ENCODE data around the gene UBE2E1.

UBE2E1 gene

DNA sequence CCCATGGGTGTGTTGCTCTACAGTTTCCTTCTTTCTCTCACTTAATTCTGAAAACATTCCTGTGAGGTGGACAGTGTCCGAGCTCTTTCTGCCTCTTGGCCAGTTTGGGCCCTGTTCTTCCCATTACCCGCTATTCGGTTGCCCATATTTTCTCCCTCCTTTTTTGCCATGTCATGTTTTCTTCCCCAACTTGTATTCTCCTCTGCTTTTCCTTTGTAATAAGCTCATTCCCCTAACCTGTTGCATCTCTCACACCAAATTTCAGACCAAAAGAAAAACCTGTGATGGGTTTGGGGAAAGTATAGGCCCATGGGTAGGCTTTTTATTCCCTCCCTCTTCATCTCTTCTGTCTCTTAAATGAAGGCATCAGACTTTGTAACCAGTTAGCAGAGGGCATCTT, 80.6 kb downstream of the UBE2E1 start:
- no peak overlapping the region for H3K4me3 ChIP-seq (ENCODE audit: insufficient read depth, low read depth, low read length, poor library complexity, severe bottlenecking)
- H3K4me1 ChIP-seq (ENCODE audit: control insufficient read depth, insufficient read depth, low read length, poor library complexity, severe bottlenecking): no peaks in the 10 kb centered on the region
- no peak for DNase-seq
- no peak overlapping the region for H3K27ac ChIP-seq (ENCODE audit: insufficient read depth, low read length, poor library complexity, severe bottlenecking)
- H3K36me3 ChIP-seq (ENCODE audit: control insufficient read depth, insufficient read depth, low read length): peaks cover 18% of the 10 kb centered on the region
- no peaks in the 10 kb centered on the region for H3K9me3 ChIP-seq (ENCODE audit: control insufficient read depth, low read length)
- no peaks in the 10 kb centered on the region for H3K27me3 ChIP-seq (replicated peaks; ENCODE audit: control insufficient read depth, insufficient read depth, low read length, poor library complexity, severe bottlenecking)

DNA sequence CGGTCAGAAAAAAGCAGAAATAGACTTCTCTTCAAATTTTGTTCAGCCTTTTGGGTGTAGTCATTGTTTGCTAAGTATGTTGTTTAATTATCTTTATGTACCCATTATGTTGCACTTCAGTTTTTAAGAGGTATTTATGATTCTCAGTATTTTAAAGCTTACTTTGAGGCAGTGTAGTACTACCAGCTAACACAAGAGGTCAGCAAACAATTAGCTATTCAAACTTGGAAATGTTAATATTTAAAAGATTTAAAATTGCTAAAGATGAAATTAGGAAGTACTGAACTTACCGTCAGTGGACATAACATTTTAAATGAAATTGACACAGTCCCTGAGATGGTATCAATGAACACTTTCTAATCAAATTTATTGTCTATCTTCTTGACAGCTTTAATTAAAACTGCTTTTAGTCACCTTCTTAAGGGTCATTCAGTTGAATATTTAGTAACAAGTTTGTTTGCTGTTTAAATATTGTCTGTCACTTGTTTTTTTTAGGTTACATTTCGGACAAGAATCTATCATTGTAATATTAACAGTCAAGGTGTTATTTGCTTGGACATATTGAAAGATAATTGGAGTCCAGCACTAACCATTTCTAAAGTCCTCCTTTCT, 83.0 kb downstream of the UBE2E1 start:
- Histone ChIP-seq H3K27ac (ENCODE audit: insufficient read depth, low read length, poor library complexity, severe bottlenecking) (no peak overlapping the region), H3K27me3 (replicated peaks; ENCODE audit: control insufficient read depth, insufficient read depth, low read length, poor library complexity, severe bottlenecking) (no peaks in the 10 kb centered on the region), H3K9me3 (ENCODE audit: control insufficient read depth, low read length) (no peaks in the 10 kb centered on the region), H3K4me3 (ENCODE audit: insufficient read depth, low read depth, low read length, poor library complexity, severe bottlenecking) (no peak overlapping the region), H3K4me1 (ENCODE audit: control insufficient read depth, insufficient read depth, low read length, poor library complexity, severe bottlenecking) (no peaks in the 10 kb centered on the region), H3K36me3 (ENCODE audit: control insufficient read depth, insufficient read depth, low read length) (peaks cover 19% of the 10 kb centered on the region)
- DNase-seq: no peak

DNA sequence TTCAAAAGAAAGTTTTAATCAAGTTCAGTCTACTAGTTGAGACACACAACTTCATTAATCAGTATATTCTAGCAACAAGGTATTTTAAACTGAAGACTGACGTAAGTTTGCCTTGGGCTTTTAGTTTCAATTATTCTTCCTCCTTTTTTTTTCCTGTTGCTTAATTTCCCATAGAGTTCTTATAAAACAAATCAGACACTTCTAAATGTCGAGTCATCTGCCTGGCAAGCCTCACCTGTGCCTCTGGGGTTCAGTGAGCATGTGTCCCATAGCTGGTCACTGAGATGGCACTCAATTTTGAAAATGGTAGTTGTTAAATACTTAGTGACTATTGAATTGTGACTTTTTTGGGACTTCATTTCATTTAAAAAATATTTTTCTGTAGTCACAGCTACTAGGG, 83.6 kb downstream of the UBE2E1 start:
- Histone ChIP-seq H3K4me3 (ENCODE audit: insufficient read depth, low read depth, low read length, poor library complexity, severe bottlenecking) (no peak overlapping the region), H3K27ac (ENCODE audit: insufficient read depth, low read length, poor library complexity, severe bottlenecking) (no peak overlapping the region), H3K36me3 (ENCODE audit: control insufficient read depth, insufficient read depth, low read length) (peaks cover 19% of the 10 kb centered on the region), H3K27me3 (replicated peaks; ENCODE audit: control insufficient read depth, insufficient read depth, low read length, poor library complexity, severe bottlenecking) (no peaks in the 10 kb centered on the region), H3K9me3 (ENCODE audit: control insufficient read depth, low read length) (no peaks in the 10 kb centered on the region), H3K4me1 (ENCODE audit: control insufficient read depth, insufficient read depth, low read length, poor library complexity, severe bottlenecking) (no peaks in the 10 kb centered on the region)
- no peak for DNase-seq

DNA sequence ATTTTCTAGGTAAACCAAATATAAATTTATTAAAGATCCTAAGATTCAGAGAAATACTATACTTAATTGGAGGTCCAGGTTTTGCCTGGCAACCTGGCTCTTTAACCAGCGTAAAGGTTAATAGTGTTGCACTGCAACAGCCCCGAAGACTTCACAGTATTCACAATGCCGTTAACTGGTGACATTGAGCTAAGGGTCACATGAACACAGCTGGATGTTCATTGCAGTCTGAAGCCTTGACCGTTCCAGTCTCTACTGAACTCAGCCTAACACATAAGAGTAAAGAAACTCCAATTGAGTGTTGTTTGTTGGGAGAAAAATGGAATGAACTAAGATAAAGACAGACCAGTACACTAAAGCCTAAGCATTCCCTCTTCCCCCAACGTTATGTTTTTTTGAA, 84.2 kb downstream of the UBE2E1 start:
- Histone ChIP-seq H3K4me1 (ENCODE audit: control insufficient read depth, insufficient read depth, low read length, poor library complexity, severe bottlenecking) (no peaks in the 10 kb centered on the region), H3K36me3 (ENCODE audit: control insufficient read depth, insufficient read depth, low read length) (peaks cover 19% of the 10 kb centered on the region), H3K9me3 (ENCODE audit: control insufficient read depth, low read length) (no peaks in the 10 kb centered on the region), H3K27ac (ENCODE audit: insufficient read depth, low read length, poor library complexity, severe bottlenecking) (no peak overlapping the region), H3K4me3 (ENCODE audit: insufficient read depth, low read depth, low read length, poor library complexity, severe bottlenecking) (no peak overlapping the region), H3K27me3 (replicated peaks; ENCODE audit: control insufficient read depth, insufficient read depth, low read length, poor library complexity, severe bottlenecking) (no peaks in the 10 kb centered on the region)
- no peak for DNase-seq

DNA sequence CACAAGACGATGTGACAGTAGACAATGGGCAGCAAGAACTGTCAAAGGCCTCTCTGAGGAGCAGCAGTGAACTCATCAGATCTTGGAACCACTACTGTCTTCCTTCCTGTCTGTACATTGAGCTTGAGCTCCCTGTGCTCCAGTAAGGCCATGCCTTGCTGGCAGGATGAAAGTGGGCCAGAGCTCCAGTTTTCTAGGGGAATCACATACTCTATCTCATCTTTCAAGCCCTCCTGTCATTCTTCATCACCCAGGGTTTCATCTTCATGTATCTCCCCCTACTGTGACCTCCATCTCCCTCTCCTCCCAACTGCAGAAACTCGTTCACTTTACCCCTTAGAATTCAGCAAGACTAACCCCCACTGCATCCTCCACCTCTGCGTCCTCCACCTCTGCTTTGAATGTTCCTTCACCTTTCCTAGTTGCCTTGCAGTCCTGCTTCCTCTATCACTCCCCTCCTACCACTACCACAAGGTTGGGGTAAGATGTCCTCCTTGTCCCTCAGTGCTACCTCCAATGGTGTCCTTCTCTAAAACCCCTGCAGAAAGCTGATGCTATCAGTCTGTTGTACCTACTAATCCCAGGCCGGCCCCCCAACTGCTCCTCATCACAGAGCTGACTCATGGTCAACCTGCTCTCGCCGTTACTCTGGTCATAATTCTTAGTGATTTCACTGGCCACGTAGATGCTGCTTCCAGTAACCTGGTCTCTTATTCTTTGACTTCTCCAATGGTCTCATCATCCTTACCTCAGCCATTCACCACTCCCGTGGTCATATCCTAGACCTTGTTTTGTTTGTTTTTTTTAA, 88.7 kb downstream of the UBE2E1 start:
- peaks cover 14% of the 10 kb centered on the region for H3K36me3 ChIP-seq (ENCODE audit: control insufficient read depth, insufficient read depth, low read length)
- no peak overlapping the region for H3K4me3 ChIP-seq (ENCODE audit: insufficient read depth, low read depth, low read length, poor library complexity, severe bottlenecking)

DNA sequence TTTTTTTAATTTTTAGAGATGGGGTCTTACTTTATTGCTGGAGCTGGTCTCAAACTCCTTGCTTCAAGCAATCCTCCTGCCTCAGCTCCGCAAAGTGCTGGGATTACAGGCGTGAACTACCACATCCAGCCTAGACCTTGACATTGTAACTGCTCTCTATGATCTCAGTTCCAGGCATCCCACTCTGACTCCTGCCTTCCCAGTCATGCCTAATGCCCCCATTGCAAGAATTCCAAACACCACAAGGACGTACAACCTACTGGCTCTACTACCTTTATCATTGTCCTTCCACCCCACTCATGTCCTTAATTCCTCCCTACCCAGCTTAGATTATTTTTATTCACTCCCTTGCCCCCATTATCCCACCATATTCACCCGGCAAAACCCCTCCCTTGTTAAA, 89.4 kb downstream of the UBE2E1 start:
- no peak for DNase-seq
- Histone ChIP-seq H3K9me3 (ENCODE audit: control insufficient read depth, low read length) (no peaks in the 10 kb centered on the region), H3K27ac (ENCODE audit: insufficient read depth, low read length, poor library complexity, severe bottlenecking) (no peak overlapping the region), H3K4me1 (ENCODE audit: control insufficient read depth, insufficient read depth, low read length, poor library complexity, severe bottlenecking) (no peaks in the 10 kb centered on the region), H3K27me3 (replicated peaks; ENCODE audit: control insufficient read depth, insufficient read depth, low read length, poor library complexity, severe bottlenecking) (no peaks in the 10 kb centered on the region), H3K4me3 (ENCODE audit: insufficient read depth, low read depth, low read length, poor library complexity, severe bottlenecking) (no peak overlapping the region), H3K36me3 (ENCODE audit: control insufficient read depth, insufficient read depth, low read length) (peaks cover 14% of the 10 kb centered on the region)

More for the DNA sequence above, 88.7 kb downstream of the UBE2E1 start:
- H3K27ac ChIP-seq (ENCODE audit: insufficient read depth, low read length, poor library complexity, severe bottlenecking): no peak overlapping the region
- no peaks in the 10 kb centered on the region for H3K27me3 ChIP-seq (replicated peaks; ENCODE audit: control insufficient read depth, insufficient read depth, low read length, poor library complexity, severe bottlenecking)
- no peaks in the 10 kb centered on the region for H3K9me3 ChIP-seq (ENCODE audit: control insufficient read depth, low read length)
- H3K4me1 ChIP-seq (ENCODE audit: control insufficient read depth, insufficient read depth, low read length, poor library complexity, severe bottlenecking): no peaks in the 10 kb centered on the region
- no peak for DNase-seq

DNA sequence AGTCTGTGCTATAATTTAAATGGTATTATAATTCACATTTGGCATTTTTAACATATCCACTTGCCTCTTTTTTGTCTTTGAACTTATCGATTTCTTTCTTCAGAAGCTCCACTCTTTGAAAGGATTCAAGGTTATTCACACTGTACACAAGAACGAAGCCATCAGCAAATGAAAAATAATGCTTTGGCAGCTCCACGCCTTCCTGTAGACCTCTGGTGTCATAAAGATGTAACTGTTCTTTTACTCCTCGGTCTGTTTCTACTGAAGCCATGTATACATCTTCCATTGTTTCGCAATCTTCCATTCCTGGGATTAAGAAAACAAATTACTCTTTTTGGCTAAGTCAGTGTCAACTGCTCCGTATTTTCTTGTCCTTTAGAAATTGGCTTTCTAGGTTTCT, 95.0 kb downstream of the UBE2E1 start:
- Histone ChIP-seq H3K4me3 (ENCODE audit: insufficient read depth, low read depth, low read length, poor library complexity, severe bottlenecking) (no peak overlapping the region), H3K4me1 (ENCODE audit: control insufficient read depth, insufficient read depth, low read length, poor library complexity, severe bottlenecking) (no peaks in the 10 kb centered on the region), H3K9me3 (ENCODE audit: control insufficient read depth, low read length) (no peaks in the 10 kb centered on the region), H3K27ac (ENCODE audit: insufficient read depth, low read length, poor library complexity, severe bottlenecking) (no peak overlapping the region), H3K27me3 (replicated peaks; ENCODE audit: control insufficient read depth, insufficient read depth, low read length, poor library complexity, severe bottlenecking) (no peaks in the 10 kb centered on the region), H3K36me3 (ENCODE audit: control insufficient read depth, insufficient read depth, low read length) (peaks cover 3% of the 10 kb centered on the region)
- no peak for DNase-seq

DNA sequence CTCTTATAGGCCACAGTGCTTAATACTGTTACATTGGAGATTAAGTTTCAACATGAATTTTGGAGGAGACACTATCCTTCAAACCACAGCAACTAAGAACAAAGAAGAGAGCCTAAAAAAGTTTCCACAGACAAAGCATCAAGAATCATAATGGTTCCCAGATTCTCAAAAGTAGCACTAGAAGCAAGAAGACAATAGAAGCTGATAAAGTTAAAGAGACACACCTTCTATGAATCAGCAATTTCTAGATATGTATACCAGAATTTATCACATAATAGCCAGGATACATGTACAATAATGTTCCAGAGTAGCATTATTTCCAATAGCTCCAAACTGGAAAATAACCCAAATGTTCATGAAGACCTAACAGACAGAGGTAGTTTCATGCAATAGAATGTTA, 98.8 kb downstream of the UBE2E1 start:
- Histone ChIP-seq H3K4me1 (ENCODE audit: control insufficient read depth, insufficient read depth, low read length, poor library complexity, severe bottlenecking) (no peaks in the 10 kb centered on the region), H3K4me3 (ENCODE audit: insufficient read depth, low read depth, low read length, poor library complexity, severe bottlenecking) (no peak overlapping the region), H3K36me3 (ENCODE audit: control insufficient read depth, insufficient read depth, low read length) (no peaks in the 10 kb centered on the region), H3K27me3 (replicated peaks; ENCODE audit: control insufficient read depth, insufficient read depth, low read length, poor library complexity, severe bottlenecking) (no peaks in the 10 kb centered on the region), H3K9me3 (ENCODE audit: control insufficient read depth, low read length) (no peaks in the 10 kb centered on the region), H3K27ac (ENCODE audit: insufficient read depth, low read length, poor library complexity, severe bottlenecking) (no peak overlapping the region)
- DNase-seq: no peak

DNA sequence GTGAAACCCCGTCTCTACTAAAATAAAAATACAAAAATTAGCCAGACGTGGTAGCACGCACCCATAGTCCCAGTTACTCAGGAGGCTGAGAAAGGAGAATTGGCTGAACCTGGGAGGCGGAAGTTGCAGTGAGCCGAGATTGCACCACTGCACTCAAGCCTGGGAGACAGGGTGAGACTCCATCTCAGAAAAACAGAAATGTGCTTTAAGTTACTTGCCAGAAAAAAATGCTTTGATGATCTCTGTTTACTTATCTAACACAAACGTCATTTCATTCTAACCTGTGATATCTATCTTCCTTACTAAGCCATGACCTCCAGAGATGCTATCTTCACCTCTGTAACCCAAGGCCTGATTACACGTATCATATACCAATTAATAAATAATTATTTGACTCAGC, 103.6 kb downstream of the UBE2E1 start:
- Histone ChIP-seq H3K36me3 (ENCODE audit: control insufficient read depth, insufficient read depth, low read length) (no peaks in the 10 kb centered on the region), H3K27ac (ENCODE audit: insufficient read depth, low read length, poor library complexity, severe bottlenecking) (no peak overlapping the region), H3K4me1 (ENCODE audit: control insufficient read depth, insufficient read depth, low read length, poor library complexity, severe bottlenecking) (no peaks in the 10 kb centered on the region), H3K27me3 (replicated peaks; ENCODE audit: control insufficient read depth, insufficient read depth, low read length, poor library complexity, severe bottlenecking) (no peaks in the 10 kb centered on the region), H3K9me3 (ENCODE audit: control insufficient read depth, low read length) (no peaks in the 10 kb centered on the region), H3K4me3 (ENCODE audit: insufficient read depth, low read depth, low read length, poor library complexity, severe bottlenecking) (no peak overlapping the region)
- no peak for DNase-seq

DNA sequence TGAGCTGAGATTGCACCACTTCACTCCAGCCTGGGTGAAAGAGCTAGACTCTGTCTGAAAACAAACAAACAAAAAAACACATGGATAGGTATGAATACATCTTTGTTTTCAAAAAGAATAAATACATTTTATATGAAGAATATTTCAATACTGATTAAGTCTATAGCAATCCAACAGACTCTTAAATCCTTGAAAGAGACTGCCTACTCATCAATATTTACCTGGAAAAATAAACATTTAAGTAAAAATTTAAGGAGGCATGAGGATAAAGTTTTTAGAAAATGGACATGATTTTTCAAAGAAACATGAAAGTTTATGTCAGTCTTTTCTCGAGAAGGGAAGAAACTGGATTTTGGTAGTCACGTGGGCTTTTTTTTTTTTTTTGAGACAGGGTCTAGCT, 105.6 kb downstream of the UBE2E1 start:
- Histone ChIP-seq H3K9me3 (ENCODE audit: control insufficient read depth, low read length) (no peaks in the 10 kb centered on the region), H3K36me3 (ENCODE audit: control insufficient read depth, insufficient read depth, low read length) (no peaks in the 10 kb centered on the region), H3K4me3 (ENCODE audit: insufficient read depth, low read depth, low read length, poor library complexity, severe bottlenecking) (no peak overlapping the region), H3K4me1 (ENCODE audit: control insufficient read depth, insufficient read depth, low read length, poor library complexity, severe bottlenecking) (peaks cover 3% of the 10 kb centered on the region), H3K27ac (ENCODE audit: insufficient read depth, low read length, poor library complexity, severe bottlenecking) (no peak overlapping the region), H3K27me3 (replicated peaks; ENCODE audit: control insufficient read depth, insufficient read depth, low read length, poor library complexity, severe bottlenecking) (no peaks in the 10 kb centered on the region)
- DNase-seq: no peak

Measured in effector memory CD4-positive, alpha-beta T cell (primary cell).